Measurements from ENCODE around the gene DDC. TPM values are rescaled to one million over a fixed set of nuclear protein-coding genes. Genes with fewer than 3 reads are reported as not detected.

The DDC gene
- total RNA-seq, 1 experiment from 2014 or later: 87.0 TPM

DNA sequence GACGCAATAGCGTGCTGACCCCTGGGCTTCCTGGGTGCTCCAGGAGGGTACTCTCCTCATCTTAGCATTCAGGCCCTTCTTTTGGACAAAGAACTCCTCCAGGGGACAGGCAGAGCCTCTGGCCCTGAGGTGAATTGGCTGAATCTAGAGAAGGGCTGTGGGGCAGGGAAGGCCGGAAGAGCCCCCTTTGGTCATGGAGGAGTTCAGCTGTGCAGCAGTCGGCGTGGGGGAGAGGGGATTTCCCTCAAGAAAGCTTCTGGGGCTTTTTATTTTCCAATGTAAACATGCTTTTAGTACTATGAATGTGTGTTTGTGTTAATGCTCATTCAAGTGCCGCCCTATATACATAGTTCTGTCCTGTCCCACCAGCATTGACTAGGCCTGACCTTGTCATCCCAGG lies 153.9 kb downstream of the DDC start:
- TF ChIP-seq, protein P1, sequence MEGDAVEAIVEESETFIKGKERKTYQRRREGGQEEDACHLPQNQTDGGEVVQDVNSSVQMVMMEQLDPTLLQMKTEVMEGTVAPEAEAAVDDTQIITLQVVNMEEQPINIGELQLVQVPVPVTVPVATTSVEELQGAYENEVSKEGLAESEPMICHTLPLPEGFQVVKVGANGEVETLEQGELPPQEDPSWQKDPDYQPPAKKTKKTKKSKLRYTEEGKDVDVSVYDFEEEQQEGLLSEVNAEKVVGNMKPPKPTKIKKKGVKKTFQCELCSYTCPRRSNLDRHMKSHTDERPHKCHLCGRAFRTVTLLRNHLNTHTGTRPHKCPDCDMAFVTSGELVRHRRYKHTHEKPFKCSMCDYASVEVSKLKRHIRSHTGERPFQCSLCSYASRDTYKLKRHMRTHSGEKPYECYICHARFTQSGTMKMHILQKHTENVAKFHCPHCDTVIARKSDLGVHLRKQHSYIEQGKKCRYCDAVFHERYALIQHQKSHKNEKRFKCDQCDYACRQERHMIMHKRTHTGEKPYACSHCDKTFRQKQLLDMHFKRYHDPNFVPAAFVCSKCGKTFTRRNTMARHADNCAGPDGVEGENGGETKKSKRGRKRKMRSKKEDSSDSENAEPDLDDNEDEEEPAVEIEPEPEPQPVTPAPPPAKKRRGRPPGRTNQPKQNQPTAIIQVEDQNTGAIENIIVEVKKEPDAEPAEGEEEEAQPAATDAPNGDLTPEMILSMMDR (IDR thresholded peaks at IDR 0.05; ENCODE audit: insufficient read depth in 1 of 2, low read depth in 1 of 2, low read length in 1 of 2, severe bottlenecking in 1 of 2, unreplicated experiment in 1 of 2): no peak
- Histone ChIP-seq H3K9me3 (no peaks in the 10 kb centered on the region), H3K4me1 (no peaks in the 10 kb centered on the region), H3K4me3 (ENCODE audit: low read depth, low read length) (no peak overlapping the region), H3K27me3 (replicated peaks; ENCODE audit: control insufficient read depth, insufficient read depth, low read length) (no peaks in the 10 kb centered on the region; the same call in none of the 2 replicates), H3K36me3 (ENCODE audit: control insufficient read depth, insufficient read depth, low read length) (no peaks in the 10 kb centered on the region)
- Mint-ChIP-seq H3K9me3 (ENCODE audit: unreplicated experiment) (no peaks in the 10 kb centered on the region), H3K27me3 (ENCODE audit: insufficient read depth, unreplicated experiment) (peaks cover 13% of the 10 kb centered on the region), H3K27ac (ENCODE audit: unreplicated experiment) (no peak overlapping the region), H3K4me1 (ENCODE audit: low read depth, unreplicated experiment) (no peaks in the 10 kb centered on the region), H3K36me3 (ENCODE audit: insufficient read depth, unreplicated experiment) (no peaks in the 10 kb centered on the region), H3K4me3 (ENCODE audit: unreplicated experiment) (no peak overlapping the region)
- BruUV-seq (replicated peaks): no TSS peak
- DNase-seq: no peak
- ChIA-PET POLR2A (no interaction called here), CTCF (no interaction called here)
- intact Hi-C loops (cut with micrococcal nuclease; ENCODE audit: unreplicated experiment): no loop called here

GRCh38 chr7:50409856-50410745 lies 155.1 kb downstream of the DDC start:
- no TSS peak for BruUV-seq (replicated peaks)
- H3K27ac Mint-ChIP-seq (ENCODE audit: unreplicated experiment): no peak overlapping the region
- H3K27me3 Mint-ChIP-seq (ENCODE audit: insufficient read depth, unreplicated experiment): peaks cover 13% of the 10 kb centered on the region
- TF ChIP-seq, protein P1 (IDR thresholded peaks at IDR 0.05; ENCODE audit: insufficient read depth in 1 of 2, low read depth in 1 of 2, low read length in 1 of 2, severe bottlenecking in 1 of 2, unreplicated experiment in 1 of 2): no peak
- H3K4me3 ChIP-seq (ENCODE audit: low read depth, low read length): no peak overlapping the region
- no peaks in the 10 kb centered on the region for H3K4me1 Mint-ChIP-seq (ENCODE audit: low read depth, unreplicated experiment)
- no peak for DNase-seq
- H3K9me3 Mint-ChIP-seq (ENCODE audit: unreplicated experiment): no peaks in the 10 kb centered on the region
- no peak overlapping the region for H3K4me3 Mint-ChIP-seq (ENCODE audit: unreplicated experiment)
- H3K36me3 ChIP-seq (ENCODE audit: control insufficient read depth, insufficient read depth, low read length): no peaks in the 10 kb centered on the region
- intact Hi-C loops (cut with micrococcal nuclease; ENCODE audit: unreplicated experiment): no loop called here
- POLR2A ChIA-PET: no interaction called here
- no peaks in the 10 kb centered on the region; the same call in none of the 2 replicates for H3K27me3 ChIP-seq (replicated peaks; ENCODE audit: control insufficient read depth, insufficient read depth, low read length)
- H3K36me3 Mint-ChIP-seq (ENCODE audit: insufficient read depth, unreplicated experiment): no peaks in the 10 kb centered on the region
- no peaks in the 10 kb centered on the region for H3K4me1 ChIP-seq
- CTCF ChIA-PET: no interaction called here
- H3K9me3 ChIP-seq: no peaks in the 10 kb centered on the region

Other genes with a start within 250 kb of the DDC start
- gene FIGNL1, start 115.1 kb downstream of the DDC start, total RNA-seq (2022): 41.9 and 47.2 TPM in 2 replicates
- gene GRB10, start 217.5 kb upstream of the DDC start, total RNA-seq (2022): 79.3 and 87.2 TPM in 2 replicates

All from Caco-2 (cell line).